ENCODE results near the gene AIDA. TPM values are rescaled to one million over a fixed set of nuclear protein-coding genes. Genes with fewer than 3 reads are reported as not detected.
A peak's percentile ranks its signal among the peaks of the same experiment; 100 is the strongest.

AIDA gene
- total and polyA plus RNA-seq, 4 donors: 35.1 to 97.2 (median 62.2) TPM

GRCh38 chr1:222622765-222623164 lies 89.5 kb downstream of the AIDA start:
- H3K4me3 ChIP-seq: no peak overlapping the region
- no peak overlapping the region for H3K9ac ChIP-seq (ENCODE audit: insufficient read depth in 1 of 2, low read length in 2 of 2)
- DNase-seq: no peak
- no peaks in the 10 kb centered on the region for H3K27me3 ChIP-seq (ENCODE audit: control insufficient read depth in 3 of 3, insufficient read depth in 3 of 3, low read length in 2 of 3)
- ATAC-seq (ENCODE audit: insufficient read depth, low FRiP score): no peak
- no peak overlapping the region for H3K27ac ChIP-seq (ENCODE audit: low read depth in 1 of 2, low read length in 1 of 2)
- 74 to 86% methylated on average over 5 of the region's 5 CpGs for WGBS, 2 donors
- no peak for TF ChIP-seq CTCF (IDR thresholded peaks at IDR 0.05; ENCODE audit: control extremely low read depth, extremely low read depth)
- peaks cover 9 to 20% (median 9%) of the 10 kb centered on the region in 4 donors for H3K36me3 ChIP-seq (ENCODE audit: control insufficient read depth in 4 of 4, insufficient read depth in 4 of 4, low read length in 4 of 4)
- H3K4me1 ChIP-seq (ENCODE audit: control insufficient read depth in 5 of 5, insufficient read depth in 5 of 5, low read length in 5 of 5): peaks cover 0 to 9% (median 4%) of the 10 kb centered on the region in 5 donors
- no peaks in the 10 kb centered on the region for H3K9me3 ChIP-seq (ENCODE audit: control insufficient read depth in 4 of 4, insufficient read depth in 3 of 4, low read length in 3 of 4)

- DNase-seq (no peak), ATAC-seq (ENCODE audit: insufficient read depth, low FRiP score) (no peak)
- H3K9me3 ChIP-seq (ENCODE audit: control insufficient read depth in 4 of 4, insufficient read depth in 3 of 4, low read length in 3 of 4): no peaks in the 10 kb centered on the region
- no peaks in the 10 kb centered on the region for H3K27me3 ChIP-seq (ENCODE audit: control insufficient read depth in 3 of 3, insufficient read depth in 3 of 3, low read length in 2 of 3)
- no peak for TF ChIP-seq CTCF (IDR thresholded peaks at IDR 0.05; ENCODE audit: control extremely low read depth, extremely low read depth)
- H3K4me1 ChIP-seq (ENCODE audit: control insufficient read depth in 5 of 5, insufficient read depth in 5 of 5, low read length in 5 of 5): peaks cover 0 to 13% (median 4%) of the 10 kb centered on the region in 5 donors
- H3K4me3 ChIP-seq: no peak overlapping the region
- H3K27ac ChIP-seq (ENCODE audit: low read depth in 1 of 2, low read length in 1 of 2): no peak overlapping the region
- peaks cover 1 to 13% (median 6%) of the 10 kb centered on the region in 4 donors for H3K36me3 ChIP-seq (ENCODE audit: control insufficient read depth in 4 of 4, insufficient read depth in 4 of 4, low read length in 4 of 4)
- 84% methylated on average over 2 of the region's 2 CpGs for WGBS, 2 donors
- H3K9ac ChIP-seq (ENCODE audit: insufficient read depth in 1 of 2, low read length in 2 of 2): no peak overlapping the region
Observed at GRCh38 chr1:222620566-222620965, 91.7 kb downstream of the AIDA start.

GRCh38 chr1:222618880-222619596 lies 93.3 kb downstream of the AIDA start:
- H3K27me3 ChIP-seq (ENCODE audit: control insufficient read depth in 3 of 3, insufficient read depth in 3 of 3, low read length in 2 of 3): peaks cover 0 to 6% (median under 1%) of the 10 kb centered on the region in 3 donors
- TF ChIP-seq CTCF (IDR thresholded peaks at IDR 0.05; ENCODE audit: control extremely low read depth, extremely low read depth): no peak
- peaks cover 0 to 9% (median 5%) of the 10 kb centered on the region in 4 donors for H3K36me3 ChIP-seq (ENCODE audit: control insufficient read depth in 4 of 4, insufficient read depth in 4 of 4, low read length in 4 of 4)
- WGBS, 2 donors: 19 to 22% methylated on average over 20 of the region's 20 CpGs
- H3K9me3 ChIP-seq (ENCODE audit: control insufficient read depth in 4 of 4, insufficient read depth in 3 of 4, low read length in 3 of 4): no peaks in the 10 kb centered on the region
- DNase-seq: peak; percentile 26 to 43 (median 30)
- ATAC-seq (ENCODE audit: insufficient read depth, low FRiP score): peak; percentile 24
- peak overlapping the region in 1 of 2 donors; percentile 41 for H3K27ac ChIP-seq (ENCODE audit: low read depth in 1 of 2, low read length in 1 of 2)
- peaks cover 0 to 13% (median 4%) of the 10 kb centered on the region in 5 donors for H3K4me1 ChIP-seq (ENCODE audit: control insufficient read depth in 5 of 5, insufficient read depth in 5 of 5, low read length in 5 of 5)
- peak overlapping the region; percentile 100 for H3K4me3 ChIP-seq
- H3K9ac ChIP-seq (ENCODE audit: insufficient read depth in 1 of 2, low read length in 2 of 2): peak overlapping the region; percentile 49 to 71

Other genes starting within 250 kb of the AIDA start
- gene HHIPL2, start 164.4 kb downstream of the AIDA start, total RNA-seq: under 1 TPM in 1 of 2 donors, not detected in 1; 0.98 TPM
- gene HHIPL2, start 164.4 kb downstream of the AIDA start, polyA plus RNA-seq: under 1 TPM; 0.31 to 0.40 TPM
- 10 to 100 TPM in 1 of 2 donors, 1 to 10 TPM in 1; 6.4 to 13.7 TPM for gene TAF1A, start 122.6 kb downstream of the AIDA start, total RNA-seq
- 1 to 10 TPM; 1.8 to 3.7 TPM for gene TAF1A, start 122.6 kb downstream of the AIDA start, polyA plus RNA-seq
- gene MIA3, start 94.4 kb downstream of the AIDA start, total RNA-seq: 10 to 100 TPM; 54.3 to 69.3 TPM
- 10 to 100 TPM; 20.7 to 28.9 TPM for gene MIA3, start 94.4 kb downstream of the AIDA start, polyA plus RNA-seq
- gene BROX, start 73 bp upstream of the AIDA start, total RNA-seq: 10 to 100 TPM; 37.5 to 93.8 TPM
- gene BROX, start 73 bp upstream of the AIDA start, polyA plus RNA-seq: 10 to 100 TPM; 12.4 to 24.8 TPM
- gene FAM177B, start 24.7 kb upstream of the AIDA start, total RNA-seq: under 1 TPM in 1 of 2 donors, not detected in 1; 0.54 TPM
- gene FAM177B, start 24.7 kb upstream of the AIDA start, polyA plus RNA-seq: under 1 TPM; 0.10 to 0.27 TPM
- 10 to 100 TPM; 12.8 to 25.7 TPM for gene DISP1, start 102.5 kb upstream of the AIDA start, total RNA-seq
- 1 to 10 TPM; 4.4 to 4.7 TPM for gene DISP1, start 102.5 kb upstream of the AIDA start, polyA plus RNA-seq

All from lung (tissue), 12 donors.